Stimulated activated naive CD8-positive, alpha-beta T cell treated with anti-CD3 and anti-CD28 coated beads, Interleukin-15, Interleukin-2, amounts not matched to agents 100 U/mL and 50 U/mL, for 24 hours (primary cell): ENCODE measurements around the gene FAAP20.

ENCODE experiments used
- ATAC-seq: fragments of 150-1000 bp; cut with Tn5 transposase; one replicate; pipeline ENCODE4 v1.10.0; 2021
- DNase-seq: peaks from one replicate; pipeline ENCODE4 v3.0.0; 2021

Gene FAAP20

GRCh38 chr1:2229911-2230731 lies 35.5 kb upstream of the FAAP20 start:
- ATAC-seq (no peak), DNase-seq (no peak)

GRCh38 chr1:2229037-2229864 lies 34.7 kb upstream of the FAAP20 start:
- ATAC-seq: peak; percentile 7

GRCh38 chr1:2228694-2229036 lies 34.1 kb upstream of the FAAP20 start:
- DNase-seq: no peak
- ATAC-seq: no peak

More at GRCh38 chr1:2229037-2229864, 34.7 kb upstream of the FAAP20 start:
- DNase-seq: peak; percentile 62

- DNase-seq (no peak), ATAC-seq (no peak)
Measured at GRCh38 chr1:2228157-2228594, 33.6 kb upstream of the FAAP20 start, which contains the start of gene SKI. Gene SKI, plus strand, starts transcription at chr1:2228319. Its CDS starts 448 bp downstream, at chr1:2228767.

GRCh38 chr1:2227346-2228156 lies 33.0 kb upstream of the FAAP20 start:
- ATAC-seq (peak; percentile 88), DNase-seq (peak; percentile 95)

GRCh38 chr1:2226525-2227345 lies 32.2 kb upstream of the FAAP20 start:
- DNase-seq (no peak), ATAC-seq (no peak)

- ATAC-seq (no peak), DNase-seq (no peak)
Measured at GRCh38 chr1:2224631-2225428, 30.3 kb upstream of the FAAP20 start.

- ATAC-seq: no peak
- DNase-seq: no peak
Measured at GRCh38 chr1:2224170-2224584, 29.6 kb upstream of the FAAP20 start.

- no peak for ATAC-seq
- no peak for DNase-seq
Measured at GRCh38 chr1:2221271-2221670, 26.7 kb upstream of the FAAP20 start.

- DNase-seq: no peak
- no peak for ATAC-seq
Measured at GRCh38 chr1:2216767-2217058, 22.1 kb upstream of the FAAP20 start.

- DNase-seq (no peak), ATAC-seq (no peak)
Measured at GRCh38 chr1:2215909-2216766, 21.6 kb upstream of the FAAP20 start.

GRCh38 chr1:2215329-2215728 lies 20.8 kb upstream of the FAAP20 start:
- no peak for DNase-seq
- ATAC-seq: no peak

GRCh38 chr1:2214541-2215241 lies 20.1 kb upstream of the FAAP20 start:
- DNase-seq: no peak
- no peak for ATAC-seq

GRCh38 chr1:2213576-2214505 lies 19.3 kb upstream of the FAAP20 start:
- DNase-seq (no peak), ATAC-seq (no peak)

GRCh38 chr1:2212532-2213491 lies 18.2 kb upstream of the FAAP20 start:
- ATAC-seq: peak; percentile 28
- DNase-seq: peak; percentile 55

GRCh38 chr1:2212274-2212531 lies 17.6 kb upstream of the FAAP20 start:
- DNase-seq (no peak), ATAC-seq (no peak)

- no peak for DNase-seq
- no peak for ATAC-seq
Measured at GRCh38 chr1:2210786-2211185, 16.2 kb upstream of the FAAP20 start.
